ENCODE measurements around the gene LRMDA. TPM values are rescaled to one million over a fixed set of nuclear protein-coding genes. Genes with fewer than 3 reads are reported as not detected.

Gene LRMDA
- total RNA-seq, 4 donors from 2014 or later, result 1.5 to 15.7 (median 4.6) TPM

- H3K27me3 ChIP-seq, result no peaks in the 10 kb centered on the region
- no peaks in the 10 kb centered on the region for H3K36me3 ChIP-seq
- peaks cover 0 to 17% of the 10 kb centered on the region in 2 donors for H3K4me1 ChIP-seq
- H3K27ac ChIP-seq, result peak overlapping the region; percentile 62 to 63
- no peak overlapping the region for H3K4me3 ChIP-seq
- H3K9me3 ChIP-seq, result no peaks in the 10 kb centered on the region
- intact Hi-C loops (cut with DNase I; ENCODE audit: low total_unique reads), result no loop called here
- TF ChIP-seq POLR2A (IDR thresholded peaks at IDR 0.05), result no peak
- no peak for TF ChIP-seq CTCF (IDR thresholded peaks at IDR 0.05)
- DNase-seq, result no peak
Observed at GRCh38 chr10:76310588-76311080, 879.2 kb downstream of the LRMDA start.

- Histone ChIP-seq H3K4me3 (no peak overlapping the region), H3K36me3 (no peaks in the 10 kb centered on the region), H3K27ac (peak overlapping the region; percentile 55 to 63), H3K27me3 (no peaks in the 10 kb centered on the region), H3K9me3 (no peaks in the 10 kb centered on the region), H3K4me1 (peaks cover 0 to 17% of the 10 kb centered on the region in 2 donors)
- no peak for DNase-seq
- intact Hi-C loops (cut with DNase I; ENCODE audit: low total_unique reads), result no loop called here
- TF ChIP-seq POLR2A (IDR thresholded peaks at IDR 0.05), result no peak
- peak in 2 of 4 experiments; percentile 25 to 26 for TF ChIP-seq CTCF (IDR thresholded peaks at IDR 0.05)
Observed at GRCh38 chr10:76311752-76312636, 880.6 kb downstream of the LRMDA start.

GRCh38 chr10:76315240-76315639, 883.8 kb downstream of the LRMDA start:
- no peak for DNase-seq
- Histone ChIP-seq H3K36me3 (no peaks in the 10 kb centered on the region), H3K27ac (no peak overlapping the region), H3K4me3 (no peak overlapping the region), H3K9me3 (no peaks in the 10 kb centered on the region), H3K4me1 (peaks cover 0 to 17% of the 10 kb centered on the region in 2 donors), H3K27me3 (no peaks in the 10 kb centered on the region)
- TF ChIP-seq POLR2A (IDR thresholded peaks at IDR 0.05) (no peak), CTCF (IDR thresholded peaks at IDR 0.05) (no peak)
- intact Hi-C loops (cut with DNase I; ENCODE audit: low total_unique reads), result no loop called here

- no peak for TF ChIP-seq POLR2A (IDR thresholded peaks at IDR 0.05)
- TF ChIP-seq CTCF (IDR thresholded peaks at IDR 0.05), result no peak
- Histone ChIP-seq H3K4me3 (no peak overlapping the region), H3K27me3 (no peaks in the 10 kb centered on the region), H3K36me3 (no peaks in the 10 kb centered on the region), H3K27ac (no peak overlapping the region), H3K4me1 (peaks cover 0 to 10% of the 10 kb centered on the region in 2 donors), H3K9me3 (no peaks in the 10 kb centered on the region)
- DNase-seq, result no peak
- intact Hi-C loops (cut with DNase I; ENCODE audit: low total_unique reads), result no loop called here
Observed at GRCh38 chr10:76316234-76316633, 884.8 kb downstream of the LRMDA start.

GRCh38 chr10:76317078-76317477, 885.7 kb downstream of the LRMDA start:
- Histone ChIP-seq H3K4me3 (no peak overlapping the region), H3K27me3 (no peaks in the 10 kb centered on the region), H3K27ac (no peak overlapping the region), H3K4me1 (peaks cover 0 to 8% of the 10 kb centered on the region in 2 donors), H3K9me3 (no peaks in the 10 kb centered on the region), H3K36me3 (no peaks in the 10 kb centered on the region)
- TF ChIP-seq CTCF (IDR thresholded peaks at IDR 0.05), result no peak
- TF ChIP-seq POLR2A (IDR thresholded peaks at IDR 0.05), result no peak
- DNase-seq, result no peak
- intact Hi-C loops (cut with DNase I; ENCODE audit: low total_unique reads), result no loop called here
